Activated CD4-positive, alpha-beta T cell treated with anti-CD3 and anti-CD28 coated beads, Interleukin-2, amount 10 ng/mL, durations not matched to agents 24 days and 14 days (primary cell): Measurements from ENCODE around the gene MAPK13. TPM values are rescaled to one million over a fixed set of nuclear protein-coding genes. Genes with fewer than 3 reads are reported as not detected.
A peak's percentile ranks its signal among the peaks of the same experiment; 100 is the strongest.
"Not testable (repeated sequence)": the region's sequence is repeated elsewhere in the genome, so short reads cannot be mapped to it uniquely, and the experiment has no call there.

Experiments used
- DNase-seq: peaks from one replicate; pipeline ENCODE4 v3.0.0; 2022
- H3K27ac Mint-ChIP-seq: one replicate; pipeline ENCODE4 v1.8.0; 2022; ENCODE audit warnings: mild to moderate bottlenecking, mixed read lengths
- H3K27me3 Mint-ChIP-seq: one replicate; pipeline ENCODE4 v1.8.0; 2022; ENCODE audit warnings: mixed read lengths
- H3K36me3 Mint-ChIP-seq: one replicate; pipeline ENCODE4 v1.8.0; 2022; ENCODE audit warnings: low read depth, mild to moderate bottlenecking, mixed read lengths
- H3K4me1 Mint-ChIP-seq: one replicate; pipeline ENCODE4 v1.8.0; 2021; ENCODE audit warnings: mixed read lengths
- H3K4me3 Mint-ChIP-seq: one replicate; pipeline ENCODE4 v1.8.0; 2022; ENCODE audit warnings: mild to moderate bottlenecking, moderate library complexity, mixed read lengths
- H3K9me3 Mint-ChIP-seq: one replicate; pipeline ENCODE4 v1.8.0; 2021; ENCODE audit warnings: mixed read lengths
- intact Hi-C: fragments of 100-400 bp; cut with micrococcal nuclease; formaldehyde crosslinking; loops from one replicate; pipeline ENCODE4 v1.15.1; 2023
- total RNA-seq: library from RNA; stranded (reverse); gene quantifications from 2 replicates; pipeline ENCODE4 v1.2.3, GENCODE V29; 2022

Gene MAPK13
- total RNA-seq, 1 donor from 2014 or later = 59.4 TPM

- H3K36me3 Mint-ChIP-seq = peaks cover 13% of the 10 kb centered on the region
- H3K27me3 Mint-ChIP-seq = no peaks in the 10 kb centered on the region
- intact Hi-C loops = no loop called here
- peak; percentile 89 for DNase-seq
- no peaks in the 10 kb centered on the region for H3K9me3 Mint-ChIP-seq
- peaks cover 81% of the 10 kb centered on the region for H3K4me1 Mint-ChIP-seq
- H3K4me3 Mint-ChIP-seq = peak overlapping the region; percentile 39
- H3K27ac Mint-ChIP-seq = peak overlapping the region; percentile 80
These were observed 11.7 kb upstream of the MAPK13 start for GRCh38 chr6:36118550-36119107.

GRCh38 chr6:36119209-36119608, 11.1 kb upstream of the MAPK13 start:
- peak overlapping the region; percentile 80 for H3K27ac Mint-ChIP-seq
- H3K36me3 Mint-ChIP-seq = peaks cover 12% of the 10 kb centered on the region
- no peaks in the 10 kb centered on the region for H3K9me3 Mint-ChIP-seq
- H3K4me3 Mint-ChIP-seq = peak overlapping the region; percentile 39
- no peaks in the 10 kb centered on the region for H3K27me3 Mint-ChIP-seq
- peaks cover 79% of the 10 kb centered on the region for H3K4me1 Mint-ChIP-seq
- DNase-seq = no peak
- intact Hi-C loops = no loop called here

GRCh38 chr6:36120018-36120417, 10.3 kb upstream of the MAPK13 start:
- intact Hi-C loops = loop anchor here (5.0 kb wide), 2 partner anchors 182 to 562 kb away; no protein-coding TSS in a partner anchor
- no peak for DNase-seq

DNA sequence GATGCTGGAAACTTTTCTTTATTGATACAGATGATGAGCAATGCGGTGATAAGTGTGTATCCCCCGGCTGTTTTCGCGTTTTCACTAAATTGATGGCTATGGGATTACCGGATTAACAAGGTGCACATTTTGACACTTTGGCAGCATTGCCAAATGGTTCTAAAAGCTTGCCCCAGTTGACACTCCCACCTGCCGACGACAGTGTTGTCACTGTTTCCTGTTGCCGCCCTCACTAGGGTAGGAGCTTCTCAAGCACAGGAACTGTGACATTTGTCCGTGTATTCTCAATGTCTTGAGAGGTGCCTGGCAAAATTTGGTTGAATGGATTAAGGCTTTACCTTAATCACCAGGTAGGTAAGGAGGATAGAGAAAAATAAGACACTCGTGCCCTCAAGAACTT, 9.8 kb upstream of the MAPK13 start:
- peak overlapping the region; percentile 99 for H3K27ac Mint-ChIP-seq
- H3K27me3 Mint-ChIP-seq = no peaks in the 10 kb centered on the region
- H3K4me3 Mint-ChIP-seq = peak overlapping the region; percentile 90

More at GRCh38 chr6:36120018-36120417, 10.3 kb upstream of the MAPK13 start:
- Mint-ChIP-seq H3K9me3 (no peaks in the 10 kb centered on the region), H3K27ac (peak overlapping the region; percentile 99), H3K4me3 (peak overlapping the region; percentile 90), H3K27me3 (no peaks in the 10 kb centered on the region), H3K36me3 (peaks cover 12% of the 10 kb centered on the region), H3K4me1 (peaks cover 77% of the 10 kb centered on the region)

DNA sequence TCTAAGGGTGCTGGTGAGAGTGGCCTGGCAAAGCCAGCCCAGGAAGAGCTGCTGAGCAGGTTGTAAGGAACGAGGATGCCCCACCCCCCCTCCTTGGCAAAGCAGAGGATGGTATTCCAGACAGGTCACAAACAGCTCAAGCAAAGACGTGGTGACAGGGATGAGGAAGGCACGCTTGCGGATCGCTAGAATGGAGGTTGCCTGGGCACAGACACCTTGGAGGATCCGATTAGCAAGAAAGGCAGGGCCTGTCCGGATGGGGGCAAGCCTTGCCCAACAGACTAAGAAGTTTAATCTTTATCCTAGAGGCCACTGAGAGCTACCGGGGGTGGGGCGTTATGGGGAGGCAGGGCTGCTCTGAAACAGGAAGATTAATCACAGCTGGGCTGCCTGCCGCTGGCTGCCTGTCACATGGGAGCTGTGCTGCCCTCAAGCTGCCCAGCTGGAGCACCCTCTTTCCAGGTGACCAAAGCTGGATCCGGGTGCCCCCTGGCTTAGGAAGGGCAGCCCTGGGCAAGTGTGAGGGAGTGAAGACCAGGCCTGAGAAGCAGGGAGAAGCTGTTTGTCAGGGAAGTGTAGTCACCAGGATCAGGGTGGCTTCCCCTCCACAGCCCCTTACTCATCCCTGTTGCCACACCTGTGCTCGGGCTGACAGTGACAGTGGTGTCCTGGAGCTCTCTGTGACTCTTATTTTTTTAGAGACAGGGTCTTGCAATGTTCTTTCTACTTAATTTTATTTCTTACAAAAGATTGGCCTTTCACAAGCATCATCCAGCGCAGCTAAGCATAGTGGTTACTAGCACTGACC, 9.1 kb upstream of the MAPK13 start:
- H3K9me3 Mint-ChIP-seq = no peaks in the 10 kb centered on the region
- intact Hi-C loops = loop anchor here (5.0 kb wide), 2 partner anchors 181 to 561 kb away; no protein-coding TSS in a partner anchor
- peaks cover 10% of the 10 kb centered on the region for H3K36me3 Mint-ChIP-seq

More for the DNA sequence above, 9.8 kb upstream of the MAPK13 start:
- intact Hi-C loops = loop anchor here (5.0 kb wide), 2 partner anchors 182 to 562 kb away; no protein-coding TSS in a partner anchor
- H3K36me3 Mint-ChIP-seq = peaks cover 12% of the 10 kb centered on the region
- H3K4me1 Mint-ChIP-seq = peaks cover 77% of the 10 kb centered on the region
- no peaks in the 10 kb centered on the region for H3K9me3 Mint-ChIP-seq
- peak; percentile 93 for DNase-seq

GRCh38 chr6:36121787-36122494, 8.4 kb upstream of the MAPK13 start:
- Mint-ChIP-seq H3K27ac (peak overlapping the region; percentile 99), H3K4me1 (peaks cover 79% of the 10 kb centered on the region), H3K27me3 (no peaks in the 10 kb centered on the region), H3K9me3 (no peaks in the 10 kb centered on the region), H3K36me3 (peaks cover 6% of the 10 kb centered on the region), H3K4me3 (peak overlapping the region; percentile 90)
- DNase-seq = no peak
- intact Hi-C loops = loop anchor here (5.0 kb wide), 2 partner anchors 180 to 560 kb away; no protein-coding TSS in a partner anchor

More for the DNA sequence above, 9.1 kb upstream of the MAPK13 start:
- DNase-seq = peak; percentile 87
- Mint-ChIP-seq H3K4me1 (peaks cover 77% of the 10 kb centered on the region), H3K4me3 (peak overlapping the region; percentile 90), H3K27me3 (no peaks in the 10 kb centered on the region), H3K27ac (peak overlapping the region; percentile 99)

DNA sequence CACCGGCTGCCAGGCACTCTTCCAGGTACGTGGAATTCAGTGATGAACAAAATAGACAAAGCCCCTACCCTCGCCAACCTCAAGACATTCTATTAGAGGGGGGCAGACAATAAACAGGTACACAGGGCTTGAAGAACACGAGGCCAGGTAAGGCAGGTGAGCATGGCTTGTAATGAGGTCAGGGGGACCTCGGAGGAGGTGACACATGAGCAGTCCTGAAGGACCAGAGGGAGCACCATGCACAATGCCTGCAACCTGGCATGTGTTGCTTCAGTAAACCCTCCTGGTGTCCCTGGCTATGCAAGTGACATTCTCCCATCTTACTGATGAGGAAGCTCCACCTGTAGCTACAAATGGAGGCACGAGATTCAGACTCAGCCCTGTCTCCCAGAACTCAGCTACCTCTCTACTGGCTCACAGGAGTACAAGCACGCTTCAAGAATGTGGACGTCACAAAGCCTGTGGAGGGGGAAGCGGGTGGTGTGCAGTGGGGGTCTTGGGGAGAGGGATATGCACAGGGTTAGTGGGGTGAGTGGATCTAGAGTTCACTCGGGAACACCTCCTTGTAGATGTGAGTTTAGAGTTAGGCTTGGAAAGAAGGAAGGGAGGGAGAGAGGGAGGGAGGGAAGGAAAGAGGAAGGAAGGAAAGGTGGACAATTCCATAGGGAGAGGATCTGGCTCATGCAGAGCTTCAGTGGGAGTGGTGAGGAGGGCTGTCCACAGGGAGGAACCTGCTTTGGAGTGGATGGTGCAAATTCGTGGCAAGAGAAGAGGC, 7.6 kb upstream of the MAPK13 start:
- no peak for DNase-seq
- Mint-ChIP-seq H3K9me3 (no peaks in the 10 kb centered on the region), H3K27me3 (no peaks in the 10 kb centered on the region), H3K36me3 (peaks cover 2% of the 10 kb centered on the region), H3K27ac (peak overlapping the region; percentile 79), H3K4me3 (no peak overlapping the region), H3K4me1 (peaks cover 76% of the 10 kb centered on the region)
- intact Hi-C loops = loop anchor here (1.0 to 5.0 kb wide), 5 partner anchors 9 to 560 kb away; partner anchors contain the start of gene BRPF3

DNA sequence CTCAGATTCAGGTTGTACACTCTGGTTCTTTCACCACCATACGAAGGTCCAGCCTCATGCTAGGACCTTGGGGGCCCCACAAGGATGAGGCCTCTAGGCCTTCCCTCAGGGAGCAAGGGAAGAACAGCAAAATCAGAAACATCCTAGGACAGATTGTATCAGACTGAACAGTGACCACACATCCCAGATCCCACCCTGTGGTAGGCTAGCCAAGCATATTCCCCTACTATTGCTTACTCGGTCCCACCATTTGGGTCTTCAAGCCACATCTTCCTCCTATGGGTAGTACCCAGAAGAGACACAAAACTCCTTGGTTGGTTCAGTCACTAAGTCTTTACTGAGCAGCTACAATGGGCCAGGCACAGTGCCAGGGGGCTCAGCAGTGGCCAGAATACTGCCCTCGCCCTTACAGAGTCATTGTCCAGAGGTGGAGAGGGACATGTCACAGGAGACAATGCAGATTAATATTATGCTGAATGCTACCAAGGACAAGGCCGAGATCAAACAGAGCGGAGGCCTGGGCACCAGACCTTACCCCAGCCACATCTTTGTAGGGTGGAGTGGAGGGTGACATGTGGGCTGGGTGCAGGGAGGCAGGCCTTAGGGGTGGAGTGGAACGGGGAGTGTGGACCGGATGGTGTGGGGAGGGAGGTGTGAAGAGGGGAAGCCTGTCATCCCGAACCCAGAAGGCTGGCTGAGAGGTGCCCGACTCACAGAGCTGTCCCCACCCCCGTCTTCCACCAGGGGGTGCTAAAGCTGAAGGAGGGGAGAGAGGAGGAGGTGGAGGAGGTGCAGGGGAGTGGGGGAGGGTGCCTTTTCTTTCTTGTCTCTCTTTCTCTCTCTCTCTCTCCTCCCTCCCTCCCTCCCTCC, 6.8 kb upstream of the MAPK13 start:
- no peaks in the 10 kb centered on the region for H3K9me3 Mint-ChIP-seq
- H3K4me3 Mint-ChIP-seq = peak overlapping the region; percentile 46
- peak; percentile 97 for DNase-seq
- intact Hi-C loops = loop anchor here (1.0 to 5.0 kb wide), 5 partner anchors 8 to 559 kb away; partner anchors contain the start of gene BRPF3
- H3K27me3 Mint-ChIP-seq = no peaks in the 10 kb centered on the region
- H3K36me3 Mint-ChIP-seq = peaks cover 2% of the 10 kb centered on the region
- peaks cover 72% of the 10 kb centered on the region for H3K4me1 Mint-ChIP-seq
- peak overlapping the region; percentile 79 for H3K27ac Mint-ChIP-seq

DNA sequence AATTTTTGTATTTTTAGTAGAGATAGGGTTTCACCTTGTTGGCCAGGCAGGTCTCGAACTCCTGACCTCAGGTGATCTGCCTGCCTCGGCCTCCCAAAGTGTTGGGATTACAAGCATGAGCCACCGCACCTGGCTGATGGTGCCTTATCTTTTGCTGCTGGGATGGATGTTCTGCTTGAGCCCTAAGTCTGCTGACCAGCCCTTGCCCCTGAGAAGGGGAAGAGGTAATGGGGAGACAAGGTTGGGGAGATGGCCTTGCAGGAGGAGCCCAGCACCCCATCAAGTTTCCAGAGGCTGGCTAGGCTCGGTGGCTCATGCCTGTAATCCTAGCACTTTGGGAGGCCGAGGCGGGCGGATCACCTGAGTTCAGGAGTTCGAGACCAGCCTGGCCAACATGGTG, 6.0 kb upstream of the MAPK13 start:
- H3K36me3 Mint-ChIP-seq, DNase-seq, H3K9me3 Mint-ChIP-seq, H3K27me3 Mint-ChIP-seq, H3K27ac Mint-ChIP-seq: not testable (repeated sequence)
- peak overlapping the region; percentile 34 for H3K4me3 Mint-ChIP-seq
- intact Hi-C loops = loop anchor here (5.0 kb wide), 2 partner anchors 178 to 558 kb away; no protein-coding TSS in a partner anchor
- H3K4me1 Mint-ChIP-seq = peaks cover 68% of the 10 kb centered on the region

GRCh38 chr6:36124881-36125280, 5.4 kb upstream of the MAPK13 start:
- Mint-ChIP-seq H3K4me3 (no peak overlapping the region), H3K27ac (no peak overlapping the region), H3K36me3 (no peaks in the 10 kb centered on the region), H3K4me1 (peaks cover 66% of the 10 kb centered on the region), H3K9me3 (no peaks in the 10 kb centered on the region), H3K27me3 (no peaks in the 10 kb centered on the region)
- DNase-seq = no peak
- intact Hi-C loops = loop anchor here (5.0 kb wide), 2 partner anchors 177 to 557 kb away; no protein-coding TSS in a partner anchor

GRCh38 chr6:36125575-36125974, 4.7 kb upstream of the MAPK13 start:
- Mint-ChIP-seq H3K4me3 (no peak overlapping the region), H3K27ac (no peak overlapping the region), H3K27me3 (no peaks in the 10 kb centered on the region), H3K4me1 (peaks cover 60% of the 10 kb centered on the region), H3K36me3 (no peaks in the 10 kb centered on the region), H3K9me3 (no peaks in the 10 kb centered on the region)
- no peak for DNase-seq
- intact Hi-C loops = no loop called here

- no peaks in the 10 kb centered on the region for H3K27me3 Mint-ChIP-seq
- no peak for DNase-seq
- H3K4me3 Mint-ChIP-seq = no peak overlapping the region
- H3K27ac Mint-ChIP-seq = no peak overlapping the region
- intact Hi-C loops = no loop called here
- H3K36me3 Mint-ChIP-seq = no peaks in the 10 kb centered on the region
- H3K9me3 Mint-ChIP-seq = no peaks in the 10 kb centered on the region
- H3K4me1 Mint-ChIP-seq = peaks cover 55% of the 10 kb centered on the region
These were observed 4.2 kb upstream of the MAPK13 start for GRCh38 chr6:36126121-36126520.
